ENCODE measurements around the gene UQCRQ. TPM values are rescaled to one million over a fixed set of nuclear protein-coding genes. Genes with fewer than 3 reads are reported as not detected.
A peak's percentile ranks its signal among the peaks of the same experiment; 100 is the strongest.

The UQCRQ gene
- total and polyA plus RNA-seq, 2 of the 13 experiments (the other 11 are each of a cell fraction or from before 2014, with no cell fraction given): 257 to 575 TPM

DNA sequence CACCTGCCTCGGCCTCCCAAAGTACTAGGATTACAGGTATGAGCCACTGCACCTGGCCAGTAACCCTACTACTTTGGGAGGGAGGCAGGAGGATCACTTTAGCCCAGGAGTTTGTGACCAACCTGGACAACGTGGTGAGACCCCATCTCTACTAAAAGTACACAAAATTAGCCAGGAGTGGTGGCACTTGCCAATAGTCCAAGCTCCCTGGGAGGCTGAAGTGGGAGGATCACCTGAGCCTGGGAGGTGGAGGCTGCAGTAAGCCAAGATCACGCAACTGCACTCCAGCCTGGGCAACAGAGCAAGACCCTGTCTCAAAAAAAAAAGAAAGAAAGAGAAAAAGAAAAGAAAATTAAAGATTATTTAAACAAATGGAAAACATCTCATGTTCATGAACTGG, 10.4 kb upstream of the UQCRQ start:
- Histone ChIP-seq H3K9me3 (ENCODE audit: low read length) (no peaks in the 10 kb centered on the region), H3K79me2 (ENCODE audit: insufficient read depth, low read length) (no peaks in the 10 kb centered on the region), H3K4me3 (replicated peaks in 1 of 3; ENCODE audit: insufficient read depth in 1 of 3, low read depth in 2 of 3, low read length in 3 of 3) (no peak overlapping the region), H3K36me3 (replicated peaks in 1 of 2; ENCODE audit: control insufficient read depth in 1 of 2, insufficient read depth in 2 of 2, low read length in 2 of 2) (no peaks in the 10 kb centered on the region), H4K20me1 (ENCODE audit: insufficient read depth, low read length) (no peaks in the 10 kb centered on the region), H2AFZ (ENCODE audit: low read length) (no peak overlapping the region), H3K27ac (ENCODE audit: extremely low read length, insufficient read depth, low read length) (no peak overlapping the region), H3K4me1 (ENCODE audit: insufficient read depth, low read length) (peaks cover 42% of the 10 kb centered on the region), H3K4me2 (ENCODE audit: low read depth, low read length) (no peak overlapping the region), H3K9ac (ENCODE audit: insufficient read depth, low read depth, low read length) (no peak overlapping the region), H3K27me3 (ENCODE audit: control insufficient read depth in 1 of 2, insufficient read depth in 2 of 2, low read length in 2 of 2) (no peaks in the 10 kb centered on the region; a peak in 1 of 5 replicates)
- ATAC-seq (no peak), FAIRE-seq (no peak), DNase-seq (ENCODE audit: low spot score) (no peak)
- ChIA-PET POLR2A (no interaction called here), CTCF (ENCODE audit: low intra/inter-chr PET ratio, low total read pairs) (no interaction called here)
- whole genome bisulfite sequencing (ENCODE audit: low lambda C conversion rate): 89% methylated on average over 3 of the region's 3 CpGs
- intact Hi-C loops (cut with micrococcal nuclease; ENCODE audit: unreplicated experiment): no loop called here
- BruUV-seq (replicated peaks): no TSS peak
- in situ Hi-C loops (cut with HindIII; ENCODE audit: extremely low pct_ligation_motif_present, low pct_unique_long_range_greater_than_20kb): no loop called here
- TF ChIP-seq, protein P1, sequence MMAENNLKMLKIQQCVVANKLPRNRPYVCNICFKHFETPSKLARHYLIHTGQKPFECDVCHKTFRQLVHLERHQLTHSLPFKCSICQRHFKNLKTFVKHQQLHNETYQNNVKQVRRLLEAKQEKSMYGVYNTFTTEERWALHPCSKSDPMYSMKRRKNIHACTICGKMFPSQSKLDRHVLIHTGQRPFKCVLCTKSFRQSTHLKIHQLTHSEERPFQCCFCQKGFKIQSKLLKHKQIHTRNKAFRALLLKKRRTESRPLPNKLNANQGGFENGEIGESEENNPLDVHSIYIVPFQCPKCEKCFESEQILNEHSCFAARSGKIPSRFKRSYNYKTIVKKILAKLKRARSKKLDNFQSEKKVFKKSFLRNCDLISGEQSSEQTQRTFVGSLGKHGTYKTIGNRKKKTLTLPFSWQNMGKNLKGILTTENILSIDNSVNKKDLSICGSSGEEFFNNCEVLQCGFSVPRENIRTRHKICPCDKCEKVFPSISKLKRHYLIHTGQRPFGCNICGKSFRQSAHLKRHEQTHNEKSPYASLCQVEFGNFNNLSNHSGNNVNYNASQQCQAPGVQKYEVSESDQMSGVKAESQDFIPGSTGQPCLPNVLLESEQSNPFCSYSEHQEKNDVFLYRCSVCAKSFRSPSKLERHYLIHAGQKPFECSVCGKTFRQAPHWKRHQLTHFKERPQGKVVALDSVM (CRISPR knock-in tag; IDR thresholded peaks at IDR 0.05): peak; percentile 32; the same call in 1 of the 2 replicates
- TF ChIP-seq ZNF121 (CRISPR knock-in tag; IDR thresholded peaks at IDR 0.05): 0 out of 2 replicates have a peak, but pooled peaks have one; percentile 7
- TF ChIP-seq, protein P2, sequence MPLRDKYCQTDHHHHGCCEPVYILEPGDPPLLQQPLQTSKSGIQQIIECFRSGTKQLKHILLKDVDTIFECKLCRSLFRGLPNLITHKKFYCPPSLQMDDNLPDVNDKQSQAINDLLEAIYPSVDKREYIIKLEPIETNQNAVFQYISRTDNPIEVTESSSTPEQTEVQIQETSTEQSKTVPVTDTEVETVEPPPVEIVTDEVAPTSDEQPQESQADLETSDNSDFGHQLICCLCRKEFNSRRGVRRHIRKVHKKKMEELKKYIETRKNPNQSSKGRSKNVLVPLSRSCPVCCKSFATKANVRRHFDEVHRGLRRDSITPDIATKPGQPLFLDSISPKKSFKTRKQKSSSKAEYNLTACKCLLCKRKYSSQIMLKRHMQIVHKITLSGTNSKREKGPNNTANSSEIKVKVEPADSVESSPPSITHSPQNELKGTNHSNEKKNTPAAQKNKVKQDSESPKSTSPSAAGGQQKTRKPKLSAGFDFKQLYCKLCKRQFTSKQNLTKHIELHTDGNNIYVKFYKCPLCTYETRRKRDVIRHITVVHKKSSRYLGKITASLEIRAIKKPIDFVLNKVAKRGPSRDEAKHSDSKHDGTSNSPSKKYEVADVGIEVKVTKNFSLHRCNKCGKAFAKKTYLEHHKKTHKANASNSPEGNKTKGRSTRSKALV (CRISPR knock-in tag; IDR thresholded peaks at IDR 0.05): no peak
